Pulmonary artery endothelial cell (primary cell): ENCODE data around the gene CNOT8. TPM values are rescaled to one million over a fixed set of nuclear protein-coding genes. Genes with fewer than 3 reads are reported as not detected.
"Not testable (repeated sequence)": the region's sequence is repeated elsewhere in the genome, so short reads cannot be mapped to it uniquely, and the experiment has no call there.

Experiments used
- DNase-seq: peaks from one replicate; pipeline ENCODE4 v3.0.0-alpha.2; 2011; ENCODE audit warnings: low read depth, low spot score
- total RNA-seq: library from RNA; depleted of rRNA; stranded (reverse); fragments of >200 nt; gene quantifications from 2 replicates; pipeline ENCODE4 v1.2.3, GENCODE V29; 2014

CNOT8 gene
- 74.1 and 81.6 TPM in 2 replicates for total RNA-seq

DNA sequence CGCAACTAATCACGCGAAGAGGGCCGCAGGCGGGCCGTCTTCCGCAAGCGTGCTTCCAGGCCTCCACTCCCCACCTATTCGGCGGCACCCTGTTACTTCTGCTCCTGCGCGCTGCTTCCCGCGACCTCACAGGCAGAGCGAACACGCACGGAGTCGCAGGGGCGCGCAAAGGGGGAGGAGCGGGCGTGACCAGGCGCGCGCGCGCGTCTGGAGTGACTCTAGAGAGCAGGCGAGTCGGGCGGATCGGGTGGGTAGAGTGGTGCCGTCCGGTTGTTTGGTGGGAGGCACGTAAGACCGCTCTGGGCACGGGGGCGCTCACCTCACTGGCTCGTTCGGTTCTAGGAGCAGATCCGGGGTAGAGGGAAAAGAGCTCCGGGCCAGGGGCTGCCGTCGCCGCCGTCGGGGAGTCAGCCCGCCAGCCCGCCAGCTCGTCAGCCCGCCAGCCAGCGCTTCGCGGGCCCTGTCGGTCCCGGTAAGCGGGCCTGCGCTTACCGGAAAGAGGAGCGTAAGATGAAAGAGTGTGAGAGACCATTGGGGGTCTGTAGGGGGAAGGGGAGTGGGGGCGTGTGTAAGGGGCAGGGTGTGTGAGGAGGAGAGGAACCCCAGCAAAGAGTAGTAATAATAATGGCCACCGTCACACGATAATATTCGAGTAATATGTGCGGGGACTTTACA, at the start of gene CNOT8:
Gene CNOT8 (plus strand): TSS at position 331 of the 675 bp plus-strand sequence. CDS start 4,652 bp downstream, outside the sequence.
- DNase-seq, result peak; percentile 97

- DNase-seq, result no peak
These were observed 47.2 kb upstream of the CNOT8 start for GRCh38 chr5:154811239-154811638.

- DNase-seq, result peak; percentile 44
These were observed 46.6 kb upstream of the CNOT8 start for GRCh38 chr5:154811653-154812465.

GRCh38 chr5:154813158-154813557, 45.3 kb upstream of the CNOT8 start:
- no peak for DNase-seq

- no peak for DNase-seq
These were observed 44.7 kb upstream of the CNOT8 start for GRCh38 chr5:154813736-154814135.

GRCh38 chr5:154815025-154815424, 43.4 kb upstream of the CNOT8 start:
- DNase-seq, result no peak

DNA sequence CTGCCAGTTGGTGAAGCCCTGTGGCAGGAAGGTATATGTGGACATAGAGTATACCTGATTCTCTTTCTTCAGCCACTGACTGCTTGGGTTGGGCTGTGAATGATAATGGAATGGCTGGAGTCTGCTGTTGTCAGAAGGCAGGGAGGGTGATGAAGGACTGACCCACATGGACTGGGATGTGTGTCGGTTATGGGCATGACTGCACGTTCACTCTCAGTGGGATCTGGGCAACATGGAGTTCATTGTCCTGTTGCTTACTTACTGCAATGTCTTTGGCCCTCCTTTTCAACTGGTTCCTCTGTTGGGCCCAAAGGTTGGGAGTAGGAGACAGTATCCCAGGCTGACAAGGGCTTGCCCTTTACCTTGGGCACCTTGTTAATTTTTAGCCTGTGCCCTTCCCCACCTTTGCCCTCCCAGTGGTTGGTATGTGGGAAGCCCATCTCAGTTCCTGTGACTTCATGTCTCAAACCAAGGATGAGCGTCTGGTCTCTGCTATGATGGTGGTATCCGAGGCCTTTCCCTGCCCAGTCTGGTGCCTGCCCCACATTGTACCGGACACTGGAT, 42.7 kb upstream of the CNOT8 start:
- DNase-seq, result no peak

- no peak for DNase-seq
These were observed 41.4 kb upstream of the CNOT8 start for GRCh38 chr5:154816891-154817492.

DNA sequence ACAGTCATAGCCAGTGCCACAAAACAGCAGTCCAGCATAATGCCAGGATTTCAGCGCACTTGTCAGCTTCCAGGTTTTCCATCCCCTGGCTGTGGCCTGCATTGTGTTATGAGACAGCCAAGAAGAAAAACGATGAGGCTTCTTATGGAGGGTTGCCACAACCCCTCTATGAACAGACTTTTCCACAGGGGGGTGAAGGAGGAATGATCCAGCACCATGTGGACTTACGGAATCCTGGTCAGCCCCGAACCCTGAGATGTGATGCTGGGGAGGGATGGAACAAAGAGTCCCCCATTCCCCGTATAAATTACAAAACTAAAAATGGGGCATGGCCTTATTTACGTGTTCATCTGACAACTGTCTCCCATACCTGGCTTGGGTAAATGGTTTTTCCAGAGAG, 40.6 kb upstream of the CNOT8 start:
- DNase-seq, result no peak

DNA sequence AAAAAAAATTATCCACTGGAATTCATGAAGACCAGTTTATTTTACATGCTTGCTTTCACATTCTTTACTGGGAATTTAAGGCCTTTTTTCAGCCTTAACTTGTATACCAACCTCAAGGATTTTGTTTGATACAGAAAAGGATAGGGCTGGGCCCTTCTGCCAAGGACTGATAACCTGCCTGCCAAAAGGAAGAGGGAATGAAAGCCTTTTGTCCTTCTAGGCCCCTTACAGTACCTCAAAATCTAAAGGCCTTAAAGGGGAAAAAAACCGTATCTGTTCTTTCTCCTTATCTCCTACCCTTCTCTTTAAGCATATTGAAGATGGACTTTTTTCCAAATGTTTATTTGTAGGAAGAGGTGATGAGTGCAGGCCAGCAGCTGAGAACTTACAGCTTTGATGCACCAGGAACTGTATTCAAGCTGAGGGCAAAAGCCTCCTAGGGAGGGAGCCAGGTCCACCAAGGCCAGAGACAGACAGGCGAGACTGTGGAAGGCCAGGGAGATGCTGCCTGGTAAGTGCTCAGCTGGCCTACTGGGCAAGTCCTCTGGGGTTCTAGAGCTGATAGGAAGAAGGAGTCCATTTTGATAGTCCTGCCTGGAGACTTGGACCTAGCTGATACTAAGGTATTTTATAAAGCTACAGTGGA, 39.8 kb upstream of the CNOT8 start:
- no peak for DNase-seq

DNA sequence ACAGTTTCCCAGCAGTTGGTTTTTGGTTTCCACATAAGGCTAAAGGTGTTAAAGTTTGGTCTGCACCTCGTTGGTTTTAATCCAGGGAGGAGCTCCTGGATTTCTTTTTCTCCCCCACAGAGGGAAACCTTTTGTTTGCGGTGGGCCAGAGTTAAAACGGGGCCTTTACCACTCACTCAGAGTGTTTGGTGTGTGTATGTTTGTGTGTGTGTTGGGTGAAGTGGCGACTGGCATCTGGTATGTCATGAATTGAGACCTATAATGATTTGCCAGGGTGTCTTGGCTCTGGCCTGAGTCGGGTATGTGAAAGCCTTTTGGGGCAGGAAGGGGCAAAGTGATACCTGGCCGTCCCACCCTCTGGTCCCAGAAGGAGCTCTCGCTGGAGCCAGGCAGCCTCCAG, 38.9 kb upstream of the CNOT8 start:
- no peak for DNase-seq

- no peak for DNase-seq
These were observed 38.0 kb upstream of the CNOT8 start for GRCh38 chr5:154820383-154820782.

DNA sequence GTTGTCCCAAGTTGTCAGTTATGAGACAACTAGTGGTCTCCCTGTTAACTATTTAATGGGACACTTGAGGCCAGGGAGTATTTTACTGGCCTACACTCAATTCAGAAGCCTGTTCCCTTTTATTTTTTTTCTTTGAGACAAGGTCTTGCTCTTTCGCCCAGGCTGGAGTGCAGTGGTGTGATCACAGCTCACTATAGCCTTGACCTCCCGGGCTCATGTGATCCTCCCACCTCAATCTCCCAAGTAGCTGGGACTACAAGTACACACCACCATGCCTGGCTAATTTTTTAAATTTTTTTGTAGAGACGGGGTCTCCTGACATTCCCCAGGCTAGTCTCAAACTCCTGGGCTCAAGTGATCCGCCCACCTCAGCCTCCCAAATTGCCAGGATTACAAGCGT, 35.5 kb upstream of the CNOT8 start:
- not testable (repeated sequence) for DNase-seq

DNA sequence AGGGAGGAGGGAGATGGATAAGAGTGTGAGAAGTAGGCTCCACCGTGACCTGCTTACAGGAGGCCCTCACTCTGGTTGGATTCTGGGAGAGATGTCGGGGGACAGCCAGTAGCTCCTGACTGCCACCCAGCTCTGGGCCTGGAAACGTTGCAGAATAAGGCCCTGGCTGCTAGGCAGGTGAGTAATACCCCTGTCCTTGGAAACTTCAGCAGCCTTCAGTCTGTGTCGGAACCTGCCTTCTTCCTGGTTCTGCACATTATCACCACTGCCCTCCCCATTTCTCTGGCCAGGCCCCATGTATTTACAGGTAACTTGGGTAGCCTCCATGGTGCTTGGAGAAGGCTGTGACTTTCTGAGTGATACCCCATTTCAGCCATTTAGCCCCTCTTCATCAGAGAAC, 34.8 kb upstream of the CNOT8 start:
- DNase-seq, result no peak

DNA sequence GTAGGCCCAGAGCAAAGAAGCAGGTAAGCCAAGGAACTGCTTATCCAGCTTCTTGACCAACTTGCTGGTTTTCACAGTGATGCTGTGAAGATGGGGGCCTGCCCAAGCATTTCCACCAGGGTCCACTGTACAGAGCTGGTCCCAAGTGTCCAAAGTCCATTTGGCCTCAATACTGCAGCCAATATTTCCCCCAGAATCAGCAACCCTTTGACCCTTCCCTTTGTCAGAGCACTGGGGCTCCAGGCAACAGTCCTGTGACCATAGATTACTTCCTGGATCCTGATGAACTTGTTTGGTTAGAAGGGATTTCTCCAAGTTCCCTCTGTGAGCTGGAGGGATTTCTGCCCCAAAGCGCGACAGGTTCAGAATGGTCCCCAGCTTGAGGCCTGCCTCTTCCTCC, 34.4 kb upstream of the CNOT8 start:
- DNase-seq, result no peak

DNA sequence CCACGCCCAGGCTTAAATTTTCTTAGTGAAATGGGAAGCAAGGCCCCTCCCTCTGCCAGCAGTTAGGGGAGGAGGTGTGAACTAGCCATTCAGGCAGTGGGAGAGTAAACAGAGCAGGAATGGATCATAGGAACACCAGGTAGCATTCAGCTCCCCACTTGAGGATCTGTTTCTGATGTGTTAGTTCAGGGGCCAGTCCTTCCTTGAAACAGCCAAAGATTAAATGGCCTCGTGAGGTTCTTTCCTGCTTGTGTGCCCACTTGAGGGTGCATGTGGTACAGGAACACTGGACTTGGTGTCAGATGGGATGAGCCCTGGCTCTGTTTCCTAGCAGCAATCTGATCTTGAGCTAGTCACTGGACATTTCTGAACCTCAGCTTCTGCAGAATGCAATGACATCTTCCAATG, 29.2 kb upstream of the CNOT8 start:
- no peak for DNase-seq

DNA sequence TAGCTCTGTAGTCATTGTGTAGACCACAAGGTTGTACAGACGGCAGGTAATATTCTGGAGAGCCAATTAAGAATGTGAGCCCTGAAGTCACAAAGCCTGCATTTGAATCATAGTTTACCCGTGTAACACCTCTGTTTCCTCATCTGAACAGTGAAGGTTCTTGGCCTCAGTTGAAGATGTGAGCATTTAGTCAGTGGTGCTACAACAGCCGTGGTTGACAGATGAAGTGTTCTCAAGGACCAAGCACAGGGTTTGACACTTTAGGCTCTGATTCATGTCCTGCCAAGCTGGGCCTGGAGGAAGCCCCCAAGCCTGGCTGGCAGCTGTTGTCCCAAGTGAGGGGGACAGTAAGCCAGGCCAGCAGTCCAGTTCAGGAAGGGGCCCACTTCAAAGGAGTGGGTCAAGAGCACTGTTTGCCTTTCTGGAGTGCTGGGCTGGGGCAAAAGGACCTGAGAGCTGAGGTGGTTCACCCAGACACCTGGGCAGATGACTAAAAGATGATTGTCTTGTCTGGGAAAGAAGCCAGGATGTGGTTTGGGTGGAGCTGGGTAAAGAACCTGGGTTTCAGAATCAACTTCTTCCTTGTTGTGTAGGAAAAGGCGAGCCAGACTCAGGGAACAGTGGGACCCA, 28.7 kb upstream of the CNOT8 start:
- DNase-seq, result no peak

DNA sequence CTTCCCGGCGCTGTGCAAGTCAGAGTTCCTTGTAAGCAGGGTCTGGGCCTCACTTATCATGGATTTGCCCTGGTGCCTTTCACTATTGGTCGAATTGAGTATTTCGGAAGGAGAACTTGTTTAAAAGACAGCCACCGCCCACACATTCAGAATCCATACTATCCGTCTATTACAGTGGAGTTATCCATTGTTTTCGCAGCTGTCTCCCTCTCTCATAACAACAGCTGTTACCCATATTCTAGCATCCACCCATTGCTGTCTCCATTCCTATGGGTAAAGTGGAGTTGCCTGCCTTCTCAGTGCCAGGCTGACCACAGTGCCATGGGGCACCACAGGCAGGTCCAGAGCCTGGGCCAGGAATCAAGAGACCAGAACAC, 28.2 kb upstream of the CNOT8 start:
- no peak for DNase-seq

DNA sequence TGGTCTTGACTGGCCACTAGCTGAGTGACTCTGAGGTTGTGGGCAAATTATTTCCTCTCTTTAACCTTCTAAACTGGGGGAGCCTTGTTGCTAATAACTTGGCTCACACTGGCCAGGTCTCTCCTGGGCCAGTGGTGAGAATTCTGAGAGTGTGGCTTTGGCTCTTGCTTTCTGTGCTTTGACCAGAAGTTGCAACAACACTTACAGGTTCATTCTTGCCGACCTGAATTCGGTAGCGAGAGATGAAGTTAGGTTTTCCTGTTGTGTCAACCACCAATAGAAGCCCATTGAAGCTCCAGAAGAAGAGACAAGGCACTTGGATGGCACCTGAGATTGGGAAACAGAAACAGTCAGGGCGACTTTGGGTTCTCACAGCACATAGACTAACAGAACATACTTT, 27.8 kb upstream of the CNOT8 start:
- DNase-seq, result no peak

DNA sequence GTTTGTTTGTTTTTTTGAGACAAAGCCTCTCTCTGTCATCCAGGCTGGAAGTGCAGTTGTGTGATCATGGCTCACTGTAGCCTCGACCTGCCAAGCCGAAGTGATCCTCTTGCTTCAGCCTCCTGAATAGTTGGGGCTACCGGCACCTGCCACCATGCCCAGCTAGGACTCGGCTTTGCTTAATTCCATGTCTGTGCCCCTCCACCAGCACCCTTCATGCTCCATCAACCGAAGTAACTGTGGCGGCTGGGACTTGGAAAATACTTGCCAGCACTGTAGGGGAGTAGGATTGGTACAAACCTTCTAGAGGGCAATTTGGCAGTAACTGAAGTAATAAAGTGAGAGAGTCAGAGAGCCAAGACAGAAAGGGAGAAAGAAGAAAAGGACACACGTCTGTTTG, 27.0 kb upstream of the CNOT8 start:
- no peak for DNase-seq

DNA sequence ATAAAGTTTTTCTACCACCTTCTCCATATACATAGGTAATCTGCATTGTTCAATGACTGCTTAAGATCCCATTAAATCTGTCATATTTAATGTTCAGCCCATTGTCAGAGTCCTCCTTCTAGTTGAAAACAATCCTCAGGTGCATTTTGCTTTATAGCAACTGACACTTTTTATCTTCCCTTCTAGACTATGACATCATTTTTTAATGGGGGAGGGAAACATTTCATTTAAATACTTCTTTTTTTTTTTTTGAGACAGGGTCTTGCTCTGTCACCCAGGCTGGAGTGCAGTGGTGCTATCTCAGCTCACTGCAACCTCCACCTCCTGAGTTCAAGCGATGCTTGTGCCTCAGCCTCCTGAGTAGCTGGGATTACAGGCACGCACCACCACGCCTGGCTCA, 25.6 kb upstream of the CNOT8 start:
- not testable (repeated sequence) for DNase-seq
